IMR-90 (cell line): ENCODE results near the gene RADIL. TPM values are rescaled to one million over a fixed set of nuclear protein-coding genes. Genes with fewer than 3 reads are reported as not detected.
A peak's percentile ranks its signal among the peaks of the same experiment; 100 is the strongest.

ENCODE experiments used
- ATAC-seq: fragments of 200-7000 bp; cut with Tn5 transposase; 2 replicates; pipeline ENCODE4 v1.9.1; 2020; ENCODE audit warnings: low read depth, mild to moderate bottlenecking, moderate library complexity
- BruUV-seq: library from RNA; stranded (reverse); fragments of 400-500 nt; replicated peaks from 2 replicates; lab custom pipeline; 2021; lab: Mats Ljungman, UMichigan
- CTCF ChIA-PET: fragments of 300-600 bp; formaldehyde crosslinking; extraction: SDS; loops from one replicate; lab custom pipeline; 2021; ENCODE audit warnings: antibody characterized with exemption; lab: Yijun Ruan, JAX
- POLR2A ChIA-PET: fragments of 300-600 bp; sonication (Branson Sonifier 250); formaldehyde crosslinking; loops from one replicate; lab custom pipeline; 2022; ENCODE audit warnings: antibody characterized with exemption; ENCODE audit not compliant: unreplicated experiment; lab: Charles Lee
- DNase-seq: peaks from one replicate; pipeline ENCODE4 v3.0.0; 2013
- H2AFZ ChIP-seq: replicated peaks from 2 replicates; pipeline ENCODE3; 2013; ENCODE audit warnings: low read length, mild to moderate bottlenecking; ENCODE audit not compliant: poor library complexity
- H2AK5ac ChIP-seq: 2 replicates; pipeline ENCODE4 v1.6.1; 2013; ENCODE audit warnings: low read depth, low read length, inconsistent platforms
- H2AK9ac ChIP-seq: replicated peaks from 2 replicates; pipeline ENCODE3; 2013; ENCODE audit warnings: mild to moderate bottlenecking, low read depth, low read length, moderate library complexity; ENCODE audit not compliant: poor library complexity
- H2BK120ac ChIP-seq: 2 replicates; pipeline ENCODE4 v1.6.1; 2013; ENCODE audit warnings: low read depth, low read length, inconsistent platforms
- H2BK15ac ChIP-seq: 3 replicates; pipeline ENCODE4 v1.6.1; 2013; ENCODE audit warnings: low read depth, low read length, inconsistent platforms
- H2BK20ac ChIP-seq: 2 replicates; pipeline ENCODE4 v1.6.1; 2013; ENCODE audit warnings: low read depth, mild to moderate bottlenecking, inconsistent platforms, low read length, moderate library complexity
- H2BK5ac ChIP-seq: 2 replicates; pipeline ENCODE4 v1.6.1; 2013; ENCODE audit warnings: mild to moderate bottlenecking, low read depth, low read length, inconsistent platforms; ENCODE audit not compliant: poor library complexity, severe bottlenecking
- H3K14ac ChIP-seq: replicated peaks from 2 replicates; pipeline ENCODE4 v1.6.1; 2013; ENCODE audit warnings: low read depth, low read length, inconsistent platforms
- H3K18ac ChIP-seq: 2 replicates; pipeline ENCODE4 v1.6.1; 2013; ENCODE audit warnings: low read depth, low read length, control low read depth
- H3K23ac ChIP-seq: 2 replicates; pipeline ENCODE4 v1.6.1; 2013; ENCODE audit warnings: low read depth, low read length, inconsistent platforms
- H3K27ac ChIP-seq: 2 replicates; pipeline ENCODE4 v1.5.1; 2013; ENCODE audit warnings: mild to moderate bottlenecking, control low read depth, low read length; ENCODE audit not compliant: insufficient read depth
- H3K27me3 ChIP-seq: 2 replicates; pipeline ENCODE4 v1.6.1; 2013; ENCODE audit warnings: low read length; ENCODE audit not compliant: control insufficient read depth, insufficient read depth
- H3K36me3 ChIP-seq: 2 replicates; pipeline ENCODE4 v1.6.1; 2013; ENCODE audit warnings: low read length, mixed read lengths; ENCODE audit not compliant: control insufficient read depth, insufficient read depth
- H3K4ac ChIP-seq: 2 replicates; pipeline ENCODE4 v1.6.1; 2013; ENCODE audit warnings: low read depth, low read length, inconsistent platforms
- H3K4me1 ChIP-seq: 2 replicates; pipeline ENCODE4 v1.6.1; 2013; ENCODE audit warnings: low read length, mixed read lengths; ENCODE audit not compliant: control insufficient read depth, insufficient read depth
- H3K4me2 ChIP-seq: 2 replicates; pipeline ENCODE4 v1.6.1; 2013; ENCODE audit warnings: low read depth, mild to moderate bottlenecking, control low read depth, low read length, moderate library complexity
- H3K4me3 ChIP-seq: 2 replicates; pipeline ENCODE4 v1.5.1; 2013; ENCODE audit warnings: low read depth, mild to moderate bottlenecking, control low read depth, low read length, moderate library complexity; ENCODE audit not compliant: insufficient read depth
- H3K56ac ChIP-seq: 2 replicates; pipeline ENCODE4 v1.6.1; 2013; ENCODE audit warnings: low read length, inconsistent platforms; ENCODE audit not compliant: insufficient read depth; ENCODE audit errors: extremely low read depth
- H3K79me1 ChIP-seq, 2 experiments: 2 replicates each; pipeline ENCODE4 v1.6.1; 2013; ENCODE audit warnings: low read length in 2 of 2, inconsistent platforms in 1 of 2, low read depth in 1 of 2
- H3K9ac ChIP-seq: 2 replicates; pipeline ENCODE4 v1.6.1; 2013; ENCODE audit warnings: low read depth, low read length, control low read depth
- H3K9me1 ChIP-seq: 2 replicates; pipeline ENCODE4 v1.6.1; 2013; ENCODE audit warnings: low read length, inconsistent platforms; ENCODE audit not compliant: insufficient read depth
- H3K9me3 ChIP-seq: 2 replicates; pipeline ENCODE4 v1.6.1; 2013; ENCODE audit warnings: low read length; ENCODE audit not compliant: control insufficient read depth, insufficient read depth
- H4K20me1 ChIP-seq: 2 replicates; pipeline ENCODE4 v1.6.1; 2013; ENCODE audit warnings: low read length, inconsistent platforms; ENCODE audit not compliant: insufficient read depth
- H4K5ac ChIP-seq: 2 replicates; pipeline ENCODE4 v1.6.1; 2013; ENCODE audit warnings: mild to moderate bottlenecking, low read depth, low read length, control low read depth
- H4K8ac ChIP-seq, 2 experiments: 2 replicates each; pipeline ENCODE4 v1.6.1; 2013; ENCODE audit warnings: low read depth in 2 of 2, low read length in 2 of 2, control low read depth in 1 of 2, inconsistent platforms in 1 of 2
- H4K91ac ChIP-seq: 2 replicates; pipeline ENCODE4 v1.6.1; 2013; ENCODE audit warnings: low read depth, low read length, inconsistent platforms; ENCODE audit not compliant: insufficient read depth
- BHLHE40 ChIP-seq: fragments of 150-350 bp; IDR thresholded peaks from 2 replicates; pipeline ENCODE4 v1.6.1; 2016; ENCODE audit warnings: mild to moderate bottlenecking, low read depth, low read length
- CEBPB ChIP-seq: IDR thresholded peaks from 2 replicates; pipeline ENCODE4 v1.6.1; 2012; ENCODE audit warnings: low read depth, low read length, improper control_type of control experiment
- CHD1 ChIP-seq: IDR thresholded peaks from 2 replicates; pipeline ENCODE4 v1.6.1; 2012; ENCODE audit warnings: low read depth, low read length, improper control_type of control experiment
- CTCF ChIP-seq: conservative IDR thresholded peaks from 2 replicates; pipeline ENCODE4 v1.5.1; 2012; ENCODE audit warnings: mild to moderate bottlenecking, low read depth, low read length, improper control_type of control experiment
- FOS ChIP-seq: fragments of 150-350 bp; IDR thresholded peaks from 2 replicates; pipeline ENCODE4 v1.6.1; 2016; ENCODE audit warnings: low read depth, low read length
- MAFK ChIP-seq: IDR thresholded peaks from 2 replicates; pipeline ENCODE4 v1.6.1; 2012; ENCODE audit warnings: low read depth, low read length, improper control_type of control experiment
- MAZ ChIP-seq: IDR thresholded peaks from 2 replicates; pipeline ENCODE4 v1.6.1; 2012; ENCODE audit warnings: low read depth, mild to moderate bottlenecking, low read length, improper control_type of control experiment, moderate library complexity, borderline replicate concordance
- MXI1 ChIP-seq: IDR thresholded peaks from 2 replicates; pipeline ENCODE4 v1.6.1; 2012; ENCODE audit warnings: low read depth, mild to moderate bottlenecking, low read length, moderate library complexity, borderline replicate concordance
- NFE2L2 ChIP-seq: fragments of 150-350 bp; IDR thresholded peaks from 2 replicates; pipeline ENCODE4 v1.6.1; 2016; ENCODE audit warnings: low read depth, mild to moderate bottlenecking, low read length
- POLR2A ChIP-seq: IDR thresholded peaks from 2 replicates; pipeline ENCODE4 v1.6.1; 2012; ENCODE audit warnings: mild to moderate bottlenecking, low read depth, low read length
- RAD21 ChIP-seq: IDR thresholded peaks from 2 replicates; pipeline ENCODE4 v1.6.1; 2012; ENCODE audit warnings: low read length, improper control_type of control experiment
- RCOR1 ChIP-seq: IDR thresholded peaks from 2 replicates; pipeline ENCODE4 v1.6.1; 2012; ENCODE audit warnings: mild to moderate bottlenecking, low read length, improper control_type of control experiment; ENCODE audit not compliant: insufficient replicate concordance
- RFX5 ChIP-seq: IDR thresholded peaks from 2 replicates; pipeline ENCODE4 v1.8.0; 2012; ENCODE audit warnings: low read depth, mild to moderate bottlenecking, low read length, moderate library complexity
- USF2 ChIP-seq: fragments of 150-350 bp; IDR thresholded peaks from 2 replicates; pipeline ENCODE4 v1.6.1; 2017; ENCODE audit warnings: mild to moderate bottlenecking, antibody characterized with exemption, low read length, low read depth
- WGBS, 2 experiments: methylation state at CpG; one replicate each; pipeline versions ENCODE4 v1.1.5 to v1.1.7; 2013; ENCODE audit warnings: missing lambda C conversion rate in 2 of 2; ENCODE audit not compliant: insufficient read length in 1 of 2; ENCODE audit errors: extremely low coverage in 2 of 2; 5-methylcytosine and 5-hydroxymethylcytosine counted together
- dilution Hi-C: fragments of 300-500 bp; cut with HindIII; formaldehyde crosslinking; loops from one replicate; pipeline ENCODE4 v1.14.3; 2018; ENCODE audit warnings: low sequenced_read_pairs; ENCODE audit not compliant: unreplicated experiment
- in situ Hi-C: fragments of 300-500 bp; cut with MboI; formaldehyde crosslinking; loops from 3 replicates; pipeline ENCODE4 v1.14.3; 2019; ENCODE audit warnings: low sequenced_read_pairs, inconsistent platforms, mixed read lengths
- intact Hi-C: fragments of 100-400 bp; cut with micrococcal nuclease; formaldehyde crosslinking; loops from 2 replicates; pipeline ENCODE4 v1.10.0; 2022
- polyA plus RNA-seq, 3 experiments: library from polyadenylated mRNA; depleted of rRNA; stranded (reverse); fragments of >200 nt; gene quantifications; 2 replicates each; pipeline ENCODE4 v1.2.3, GENCODE V29; 2012; ENCODE audit warnings: low replicate concordance in 1 of 3
- total RNA-seq: library from RNA; depleted of rRNA; stranded (reverse); fragments of >200 nt; gene quantifications from 2 replicates; pipeline ENCODE4 v1.2.3, GENCODE V29; 2012

The RADIL gene
- total and polyA plus RNA-seq, 2 of the 4 experiments (the other 2 are of a cell fraction) = 0.18 to 0.48 TPM

GRCh38 chr7:4775250-4775847 is 108.2 kb downstream of the RADIL start, which contains the start of gene AP5Z1:
AP5Z1 (plus strand) TSS chr7:4775623; CDS start chr7:4775716, 93 bp downstream.
- Histone ChIP-seq H3K23ac (peak within 1 kb of the TSS; percentile 94), H3K14ac (peak within 1 kb of the TSS; percentile 96), H4K5ac (peak within 1 kb of the TSS; percentile 69), H3K18ac (peak within 1 kb of the TSS; percentile 14; the same call in 1 of the 2 replicates), H3K4me1 (peaks cover 4% of the 10 kb centered on the region; the same call in 1 of the 2 replicates), H2BK5ac (peak within 1 kb of the TSS; percentile 63), H3K4me3 (peak within 1 kb of the TSS; percentile 83), H2AFZ (peak within 1 kb of the TSS; percentile 97), H2AK5ac (peak within 1 kb of the TSS; percentile 74), H2AK9ac (peak within 1 kb of the TSS; percentile 94), H3K4ac (peak within 1 kb of the TSS; percentile 88), H4K91ac (peak within 1 kb of the TSS; percentile 82), H2BK120ac (peak within 1 kb of the TSS; percentile 55), H2BK20ac (0 out of 2 replicates have a peak within 1 kb of the TSS, but pooled peaks have one; percentile 12), H4K20me1 (peaks cover 22% of the 10 kb centered on the region), H3K79me1 (peaks cover 13 to 59% of the 10 kb centered on the region in 2 experiments), H3K27me3 (no peaks in the 10 kb centered on the region), H4K8ac (peak within 1 kb of the TSS; percentile 95 to 97), H3K27ac (peak within 1 kb of the TSS; percentile 69), H2BK15ac (no peak within 1 kb of the TSS), H3K9me3 (no peaks in the 10 kb centered on the region), H3K9me1 (peaks cover 10% of the 10 kb centered on the region; the same call in 1 of the 2 replicates), H3K36me3 (peaks cover 5% of the 10 kb centered on the region), H3K56ac (peak within 1 kb of the TSS; percentile 94), H3K9ac (peak within 1 kb of the TSS; percentile 73), H3K4me2 (peak within 1 kb of the TSS; percentile 89)
- dilution Hi-C loops = no loop called here
- POLR2A ChIA-PET = interaction anchor here (1.0 to 1.2 kb wide), 4 partner anchors 9 to 162 kb away, joined by 3 to 17 read pairs (median 4); no protein-coding TSS in a partner anchor
- CTCF ChIA-PET = interaction anchor here (1.0 kb wide), 1 partner anchor 17 kb away, joined by 3 read pairs; no protein-coding TSS in a partner anchor
- intact Hi-C loops = loop anchor here (1.0 to 10.0 kb wide), 3 partner anchors 30 to 161 kb away; no protein-coding TSS in a partner anchor
- ATAC-seq (peak; percentile 94), DNase-seq (peak; percentile 96)
- 0% methylated on average over 39 of the region's 55 CpGs; no CpG with 5 or more reads in 1 of the 2 experiments for WGBS, 2 experiments
- in situ Hi-C loops = no loop called here
- no TSS peak for BruUV-seq
- TF ChIP-seq RCOR1 (no peak), NFE2L2 (no peak; the same call in 1 of the 2 replicates), CEBPB (no peak), BHLHE40 (peak; percentile 98), RFX5 (no peak), FOS (peak; percentile 100), CHD1 (peak; percentile 78; the same call in 1 of the 2 replicates), RAD21 (peak; percentile 1; the same call in 1 of the 2 replicates), USF2 (peak; percentile 100), CTCF (no peak), MXI1 (peak; percentile 67; the same call in 1 of the 2 replicates), MAZ (peak; percentile 63; the same call in 1 of the 2 replicates), MAFK (peak; percentile 29; the same call in 1 of the 2 replicates), POLR2A (peak; percentile 87)
